Activated CD4-positive, alpha-beta memory T cell treated with anti-CD3 and anti-CD28 coated beads, Interleukin-2, amount 10 ng/mL, durations not matched to agents 7 days and 5 days (primary cell): ENCODE measurements around the gene FGG. TPM values are rescaled to one million over a fixed set of nuclear protein-coding genes. Genes with fewer than 3 reads are reported as not detected.
A peak's percentile ranks its signal among the peaks of the same experiment; 100 is the strongest.

Experiments used
- CTCF ChIA-PET: fragments of 350-600 bp; sonication (Branson Sonifier 250); formaldehyde crosslinking; loops from one replicate; lab custom pipeline; 2021; ENCODE audit warnings: antibody characterized with exemption, inconsistent platforms; lab: Charles Lee
- POLR2A ChIA-PET: fragments of 350-600 bp; sonication (Branson Sonifier 250); formaldehyde crosslinking; loops from one replicate; lab custom pipeline; 2021; ENCODE audit warnings: antibody characterized with exemption; lab: Charles Lee
- DNase-seq: peaks from one replicate; pipeline ENCODE4 v3.0.0-alpha.2; 2020
- H3K27ac Mint-ChIP-seq: one replicate; pipeline ENCODE4 v1.8.0; 2021; ENCODE audit warnings: mild to moderate bottlenecking, mixed read lengths
- H3K27me3 Mint-ChIP-seq: one replicate; pipeline ENCODE4 v1.8.0; 2021; ENCODE audit warnings: mixed read lengths
- H3K36me3 Mint-ChIP-seq: one replicate; pipeline ENCODE4 v1.8.0; 2021; ENCODE audit warnings: low read depth, mixed read lengths
- H3K4me1 Mint-ChIP-seq: one replicate; pipeline ENCODE4 v1.8.0; 2021; ENCODE audit warnings: mixed read lengths
- H3K4me3 Mint-ChIP-seq: one replicate; pipeline ENCODE4 v1.8.0; 2021; ENCODE audit warnings: mild to moderate bottlenecking, mixed read lengths
- H3K9me3 Mint-ChIP-seq: one replicate; pipeline ENCODE4 v1.8.0; 2021; ENCODE audit warnings: mixed read lengths
- total RNA-seq, 2 experiments: library from RNA; stranded (reverse); gene quantifications; one replicate each; pipeline ENCODE4 v1.2.3, GENCODE V29; 2021

Gene FGG
- total RNA-seq, 2 experiments from 2014 or later: not detected

DNA sequence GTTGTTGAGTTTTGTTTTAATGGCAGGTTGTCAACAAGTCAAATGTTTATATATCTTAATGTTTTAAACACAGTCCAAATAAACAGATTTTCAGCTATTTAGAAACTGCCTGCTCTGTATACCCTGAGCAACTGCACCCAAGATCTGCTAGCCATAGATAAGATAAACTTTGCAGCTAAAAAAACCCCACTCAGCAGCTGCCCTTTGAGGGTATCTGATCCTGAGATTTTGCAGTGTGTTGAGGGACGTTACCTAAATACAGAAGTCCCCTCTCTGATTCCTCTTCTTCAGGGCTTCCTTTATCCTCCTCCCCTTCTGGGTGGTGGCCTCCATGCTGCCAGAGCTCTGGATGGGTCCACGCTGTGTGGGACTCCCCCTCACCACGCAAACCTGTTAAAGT, 11.0 kb upstream of the FGG start:
- H3K9me3 Mint-ChIP-seq: no peaks in the 10 kb centered on the region
- no peak overlapping the region for H3K27ac Mint-ChIP-seq
- no peaks in the 10 kb centered on the region for H3K36me3 Mint-ChIP-seq
- POLR2A ChIA-PET: interaction anchor here (1.3 to 1.5 kb wide), 2 partner anchors 65 to 74 kb away, joined by 4 to 8 read pairs; partner anchors contain the start of gene PLRG1
- no peak for DNase-seq
- peaks cover 17% of the 10 kb centered on the region for H3K27me3 Mint-ChIP-seq
- CTCF ChIA-PET: interaction anchor here (0.7 to 4.1 kb wide), 5 partner anchors 10 to 358 kb away, joined by 3 to 55 read pairs (median 4); partner anchors contain the start of gene PLRG1
- no peaks in the 10 kb centered on the region for H3K4me1 Mint-ChIP-seq
- no peak overlapping the region for H3K4me3 Mint-ChIP-seq

DNA sequence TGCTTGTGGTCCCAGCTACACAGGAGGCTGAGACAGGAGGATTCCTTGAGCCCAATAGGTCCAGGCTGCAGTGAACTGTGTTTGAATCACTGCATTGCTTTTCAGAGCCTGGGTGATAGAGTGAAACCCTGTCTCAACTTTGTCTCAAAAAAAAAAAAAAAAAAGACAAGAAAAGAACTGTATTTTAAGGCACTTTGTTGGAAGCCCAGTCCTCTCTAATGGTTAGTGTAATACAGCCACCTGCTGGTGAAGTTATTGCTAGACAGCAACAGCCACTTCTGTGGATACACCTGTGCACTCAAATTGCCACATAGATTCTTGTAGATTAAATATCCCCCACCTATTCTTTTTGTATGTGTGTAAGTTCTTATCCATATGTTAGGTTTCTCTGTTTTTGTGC, 10.1 kb upstream of the FGG start:
- DNase-seq: no peak
- POLR2A ChIA-PET: interaction anchor here (1.5 kb wide), 1 partner anchor 73 kb away, joined by 8 read pairs; the partner anchor contains the start of gene PLRG1
- no peaks in the 10 kb centered on the region for H3K9me3 Mint-ChIP-seq
- no peaks in the 10 kb centered on the region for H3K36me3 Mint-ChIP-seq
- H3K4me1 Mint-ChIP-seq: no peaks in the 10 kb centered on the region
- H3K4me3 Mint-ChIP-seq: no peak overlapping the region
- CTCF ChIA-PET: interaction anchor here (0.7 to 7.8 kb wide), 8 partner anchors 17 to 1247 kb away, joined by 3 to 107 read pairs (median 7); partner anchors contain the start of gene PLRG1
- no peak overlapping the region for H3K27ac Mint-ChIP-seq
- peaks cover 17% of the 10 kb centered on the region for H3K27me3 Mint-ChIP-seq

DNA sequence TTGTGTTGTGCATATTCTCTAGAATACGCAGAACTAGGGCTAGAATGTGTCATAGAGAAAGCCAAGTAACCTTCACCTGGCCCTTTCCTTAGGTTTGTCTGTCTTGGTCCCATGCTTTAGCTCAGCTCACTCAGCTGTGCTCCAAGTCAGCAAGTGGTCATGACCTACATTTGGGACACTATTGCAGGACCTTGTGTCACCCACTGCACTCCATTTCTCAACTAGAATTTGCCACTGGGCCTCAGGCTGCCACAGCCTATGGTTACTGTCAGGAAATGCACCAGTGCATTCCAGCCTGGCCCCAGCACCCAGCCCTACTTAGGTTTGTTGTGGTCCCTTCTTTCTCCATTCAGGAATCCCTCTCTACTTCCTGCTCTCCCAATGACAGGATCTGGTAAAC, 7.7 kb upstream of the FGG start:
- no peaks in the 10 kb centered on the region for H3K36me3 Mint-ChIP-seq
- peaks cover 8% of the 10 kb centered on the region for H3K27me3 Mint-ChIP-seq
- CTCF ChIA-PET: interaction anchor here (0.6 to 7.8 kb wide), 5 partner anchors 58 to 316 kb away, joined by 3 to 107 read pairs (median 22); partner anchors contain the start of genes FGB and PLRG1
- no peak overlapping the region for H3K27ac Mint-ChIP-seq
- POLR2A ChIA-PET: no interaction called here
- H3K4me1 Mint-ChIP-seq: peaks cover 12% of the 10 kb centered on the region
- H3K9me3 Mint-ChIP-seq: no peaks in the 10 kb centered on the region
- no peak overlapping the region for H3K4me3 Mint-ChIP-seq
- DNase-seq: no peak

DNA sequence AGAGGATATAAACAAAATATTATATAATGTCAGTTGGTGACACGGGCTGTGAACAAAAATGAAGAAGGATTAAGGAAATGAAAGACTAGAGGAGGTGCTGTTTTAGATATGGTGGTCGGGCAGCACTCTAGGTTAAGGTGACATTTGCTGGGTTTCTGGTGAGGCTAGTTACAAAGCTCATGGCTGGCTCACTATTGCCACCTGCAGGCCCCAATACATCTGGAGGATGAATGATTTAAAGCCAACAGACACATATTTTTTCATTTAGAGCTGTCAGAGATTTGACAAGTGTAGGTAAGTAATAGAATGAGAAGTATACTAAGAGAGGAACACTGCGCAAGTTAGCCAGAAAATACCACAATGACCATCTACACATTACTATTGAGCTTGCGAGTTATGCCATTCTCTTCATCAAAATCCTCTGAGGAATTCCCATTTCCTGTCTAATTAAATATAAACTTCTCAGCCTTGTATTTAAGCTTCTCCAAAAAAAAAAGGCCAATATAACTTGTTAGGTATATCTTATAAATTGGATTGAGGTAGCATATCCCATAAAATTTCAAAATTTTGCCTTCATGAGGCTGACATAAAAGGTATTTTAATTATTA, 6.4 kb upstream of the FGG start:
- Mint-ChIP-seq H3K9me3 (no peaks in the 10 kb centered on the region), H3K27ac (no peak overlapping the region), H3K4me1 (peaks cover 12% of the 10 kb centered on the region), H3K27me3 (peaks cover 8% of the 10 kb centered on the region), H3K36me3 (no peaks in the 10 kb centered on the region), H3K4me3 (no peak overlapping the region)
- ChIA-PET POLR2A (interaction anchor here (1.0 kb wide), 1 partner anchor 68 kb away, joined by 5 read pairs; the partner anchor contains the start of gene PLRG1), CTCF (interaction anchor here (1.1 to 7.8 kb wide), 10 partner anchors 9 to 69 kb away, joined by 3 to 107 read pairs (median 6); partner anchors contain the start of genes FGB and PLRG1)
- peak; percentile 58 for DNase-seq

DNA sequence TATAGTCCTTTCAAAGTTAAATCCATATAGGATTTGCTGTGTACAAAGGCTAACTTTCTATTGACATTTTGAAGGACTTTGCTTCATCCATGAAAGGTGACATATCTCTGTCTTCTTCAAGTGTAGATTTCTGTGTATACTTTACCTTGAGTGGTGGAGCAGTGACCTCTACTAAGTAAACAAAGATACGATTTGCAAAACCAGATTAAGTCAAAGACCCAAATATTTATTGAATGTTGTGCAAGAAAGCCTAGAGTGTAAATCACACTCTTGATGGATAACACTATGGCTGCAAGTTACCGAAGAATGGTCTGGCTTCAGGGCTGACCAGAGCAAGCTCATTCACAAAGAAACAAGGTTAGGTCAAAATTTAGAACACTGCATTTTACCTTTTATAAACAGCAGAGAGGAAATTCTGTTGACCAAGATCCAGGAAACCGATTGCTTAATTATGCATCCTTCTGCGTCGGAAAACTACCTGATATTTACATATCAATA, 5.4 kb upstream of the FGG start:
- Mint-ChIP-seq H3K27me3 (peaks cover 7% of the 10 kb centered on the region), H3K4me1 (peaks cover 12% of the 10 kb centered on the region), H3K9me3 (no peaks in the 10 kb centered on the region), H3K27ac (no peak overlapping the region), H3K36me3 (no peaks in the 10 kb centered on the region), H3K4me3 (no peak overlapping the region)
- DNase-seq: no peak
- ChIA-PET CTCF (interaction anchor here (1.6 to 7.8 kb wide), 6 partner anchors 8 to 67 kb away, joined by 6 to 107 read pairs (median 15); partner anchors contain the start of genes FGB and PLRG1), POLR2A (no interaction called here)

DNA sequence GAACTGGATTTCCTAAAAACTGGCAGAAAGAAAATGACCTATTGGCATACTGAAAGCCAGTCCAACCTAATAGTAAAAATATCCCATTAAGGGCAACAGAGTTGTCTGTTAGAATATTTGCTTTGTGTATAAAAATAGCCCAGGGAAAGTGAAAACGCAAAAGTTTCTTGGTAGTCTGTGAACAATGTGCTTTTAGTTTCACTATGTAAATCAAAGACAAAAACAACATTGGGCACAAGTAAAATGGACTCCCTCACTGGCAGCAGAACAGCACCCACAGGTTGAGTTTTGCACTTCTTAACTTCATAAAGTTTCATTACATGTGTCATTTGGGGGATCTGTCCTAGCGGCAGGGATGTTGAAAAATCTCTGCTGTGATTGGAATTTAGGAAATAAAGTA, 4.3 kb upstream of the FGG start:
- POLR2A ChIA-PET: interaction anchor here (0.9 kb wide), 1 partner anchor 58 kb away, joined by 3 read pairs; no protein-coding TSS in a partner anchor
- no peak for DNase-seq
- Mint-ChIP-seq H3K27ac (no peak overlapping the region), H3K9me3 (no peaks in the 10 kb centered on the region), H3K4me3 (no peak overlapping the region), H3K36me3 (no peaks in the 10 kb centered on the region), H3K4me1 (peaks cover 12% of the 10 kb centered on the region), H3K27me3 (peaks cover 5% of the 10 kb centered on the region)
- CTCF ChIA-PET: interaction anchor here (0.9 to 7.8 kb wide), 2 partner anchors 58 to 65 kb away, joined by 3 to 107 read pairs; partner anchors contain the start of gene PLRG1

DNA sequence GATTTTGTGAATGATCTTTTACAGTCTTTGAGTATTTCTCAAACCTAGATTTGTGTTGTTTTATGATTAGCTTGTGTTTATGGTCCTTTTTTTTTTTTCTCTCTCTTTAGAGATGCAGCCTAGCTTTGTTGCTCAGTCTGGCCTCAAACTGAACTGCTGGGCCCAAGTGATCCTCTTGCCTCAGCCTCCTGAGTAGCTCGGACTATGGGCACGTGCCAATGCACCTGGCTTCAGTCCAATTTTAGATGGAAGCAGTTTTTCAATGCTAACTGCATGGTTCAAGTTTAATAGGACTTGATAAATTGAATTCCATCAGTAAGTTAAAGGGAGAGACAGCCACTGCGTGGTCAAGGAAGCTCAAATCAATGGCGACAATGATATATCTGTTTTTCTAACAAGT, 3.8 kb upstream of the FGG start:
- no peak for DNase-seq
- ChIA-PET POLR2A (interaction anchor here (0.9 kb wide), 1 partner anchor 57 kb away, joined by 3 read pairs; no protein-coding TSS in a partner anchor), CTCF (interaction anchor here (0.9 to 7.8 kb wide), 2 partner anchors 57 to 65 kb away, joined by 3 to 107 read pairs; partner anchors contain the start of gene PLRG1)
- no peaks in the 10 kb centered on the region for H3K36me3 Mint-ChIP-seq
- no peaks in the 10 kb centered on the region for H3K9me3 Mint-ChIP-seq
- H3K4me3 Mint-ChIP-seq: no peak overlapping the region
- peaks cover 12% of the 10 kb centered on the region for H3K4me1 Mint-ChIP-seq
- peaks cover 2% of the 10 kb centered on the region for H3K27me3 Mint-ChIP-seq
- no peak overlapping the region for H3K27ac Mint-ChIP-seq

DNA sequence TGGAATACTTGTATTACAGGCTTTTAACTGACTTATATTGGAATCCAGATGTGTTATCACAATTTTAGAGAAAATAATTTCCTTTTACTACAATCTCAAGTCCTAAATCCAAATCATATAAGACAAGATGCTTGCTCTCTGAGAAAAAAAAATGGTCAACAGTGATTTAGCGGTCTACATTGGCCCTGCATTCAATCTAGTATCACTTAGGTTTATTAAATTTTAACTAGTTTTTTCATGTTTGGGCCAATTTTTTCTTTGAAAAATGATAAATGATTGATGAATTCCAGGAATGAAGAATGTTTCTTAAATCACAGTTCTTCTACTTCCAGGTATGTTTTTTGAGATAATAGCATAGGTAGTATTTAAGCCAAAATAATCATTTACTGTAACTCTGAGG, 2.8 kb upstream of the FGG start:
- Mint-ChIP-seq H3K4me1 (peaks cover 12% of the 10 kb centered on the region), H3K27me3 (peaks cover 10% of the 10 kb centered on the region), H3K9me3 (no peaks in the 10 kb centered on the region), H3K27ac (no peak overlapping the region), H3K4me3 (no peak overlapping the region), H3K36me3 (no peaks in the 10 kb centered on the region)
- no peak for DNase-seq
- ChIA-PET CTCF (interaction anchor here (1.3 to 7.8 kb wide), 2 partner anchors 15 to 64 kb away, joined by 3 to 107 read pairs; partner anchors contain the start of gene PLRG1), POLR2A (no interaction called here)

DNA sequence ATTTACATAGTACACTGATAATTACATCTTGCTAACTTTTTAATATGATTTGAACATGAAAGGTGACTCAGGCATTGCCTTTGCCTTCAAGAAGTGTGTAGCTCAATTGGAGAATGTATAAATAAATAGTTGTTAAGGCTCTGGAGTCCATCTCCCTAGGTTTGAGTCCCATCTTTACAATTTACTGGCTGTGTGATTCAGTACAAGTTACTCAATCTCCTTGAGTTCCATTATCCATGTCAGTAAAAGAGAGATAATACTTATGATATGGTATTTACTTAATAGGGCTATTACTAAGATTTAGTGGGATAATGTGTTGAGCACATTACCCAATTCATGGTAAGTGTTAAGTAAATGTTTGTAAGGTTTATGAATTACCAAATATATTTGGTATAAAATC, 1.9 kb upstream of the FGG start:
- CTCF ChIA-PET: interaction anchor here (0.7 to 1.3 kb wide), 2 partner anchors 15 to 60 kb away, joined by 3 read pairs; no protein-coding TSS in a partner anchor
- DNase-seq: no peak
- no peak overlapping the region for H3K27ac Mint-ChIP-seq
- H3K36me3 Mint-ChIP-seq: no peaks in the 10 kb centered on the region
- peaks cover 12% of the 10 kb centered on the region for H3K27me3 Mint-ChIP-seq
- POLR2A ChIA-PET: no interaction called here
- no peak overlapping the region for H3K4me3 Mint-ChIP-seq
- peaks cover 12% of the 10 kb centered on the region for H3K4me1 Mint-ChIP-seq
- no peaks in the 10 kb centered on the region for H3K9me3 Mint-ChIP-seq

DNA sequence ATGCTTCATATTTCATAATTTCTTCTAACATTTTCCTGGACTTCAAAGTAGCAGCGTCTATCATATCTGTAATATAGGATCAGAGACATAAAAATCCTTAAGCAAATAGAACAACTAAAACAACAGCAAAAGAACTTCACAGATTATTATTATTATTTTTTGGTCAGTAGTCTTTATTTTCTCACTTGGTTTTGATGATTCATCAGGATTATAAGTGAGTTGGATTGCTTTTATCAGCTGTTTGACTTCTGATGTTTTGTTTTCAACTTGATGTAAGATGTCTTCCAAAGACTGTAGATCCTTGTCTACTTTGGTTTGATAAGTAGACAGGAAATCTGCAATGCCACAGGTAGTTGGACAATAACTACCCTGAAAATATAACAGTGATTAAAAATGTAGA, 623 bp downstream of the FGG start:
- no peak for DNase-seq
- Mint-ChIP-seq H3K27ac (no peak overlapping the region), H3K36me3 (no peaks in the 10 kb centered on the region), H3K9me3 (no peaks in the 10 kb centered on the region), H3K27me3 (peaks cover 18% of the 10 kb centered on the region), H3K4me1 (peaks cover 8% of the 10 kb centered on the region), H3K4me3 (no peak overlapping the region)
- CTCF ChIA-PET: no interaction called here
- POLR2A ChIA-PET: no interaction called here

DNA sequence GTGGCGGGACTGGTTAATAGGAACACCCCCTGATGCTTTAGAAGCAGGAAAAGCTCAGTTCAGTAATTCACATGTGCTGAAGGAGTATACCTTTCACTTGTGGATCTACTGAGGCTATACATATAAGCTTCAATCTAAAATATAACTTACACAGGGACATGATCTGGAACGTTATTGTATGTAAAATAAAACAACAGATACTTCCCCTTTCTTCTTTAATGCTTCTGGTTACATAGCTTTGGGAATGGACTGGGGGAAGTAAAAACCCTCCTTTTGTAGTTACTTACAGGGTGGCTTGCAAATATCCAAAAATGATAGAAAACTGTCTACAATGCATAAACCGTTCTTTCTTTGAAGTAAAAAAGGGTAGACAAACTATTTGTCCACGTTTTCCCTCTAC, 1.9 kb downstream of the FGG start:
- Mint-ChIP-seq H3K27me3 (peaks cover 20% of the 10 kb centered on the region), H3K4me3 (no peak overlapping the region), H3K9me3 (no peaks in the 10 kb centered on the region), H3K4me1 (no peaks in the 10 kb centered on the region), H3K36me3 (no peaks in the 10 kb centered on the region), H3K27ac (no peak overlapping the region)
- ChIA-PET POLR2A (no interaction called here), CTCF (interaction anchor here (0.9 kb wide), 1 partner anchor 51 kb away, joined by 3 read pairs; no protein-coding TSS in a partner anchor)
- DNase-seq: no peak

DNA sequence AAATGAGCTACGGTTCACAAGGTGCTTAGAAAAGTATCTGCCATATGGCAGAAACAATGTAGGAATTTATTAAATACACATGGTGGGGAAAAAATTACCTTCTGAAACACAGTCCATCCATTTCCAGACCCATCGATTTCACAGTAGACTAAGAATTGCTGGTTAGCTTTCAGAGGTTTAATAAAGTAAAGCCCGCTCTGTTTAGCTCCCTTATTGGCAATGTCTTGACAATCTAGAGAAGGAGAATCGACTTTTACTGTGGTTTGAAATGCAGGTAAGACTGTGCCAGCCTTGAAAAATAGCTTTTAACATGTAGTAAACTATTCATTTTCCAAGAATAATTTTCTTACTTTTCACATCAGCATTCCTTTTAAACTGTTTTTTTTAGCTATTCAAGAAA, 2.9 kb downstream of the FGG start:
- ChIA-PET POLR2A (no interaction called here), CTCF (interaction anchor here (1.1 kb wide), 1 partner anchor 9 kb away, joined by 6 read pairs; no protein-coding TSS in a partner anchor)
- DNase-seq: no peak
- Mint-ChIP-seq H3K27ac (no peak overlapping the region), H3K4me3 (no peak overlapping the region), H3K4me1 (no peaks in the 10 kb centered on the region), H3K27me3 (peaks cover 23% of the 10 kb centered on the region), H3K36me3 (no peaks in the 10 kb centered on the region), H3K9me3 (no peaks in the 10 kb centered on the region)
